ENCODE results near the gene BCKDHA.
A peak's percentile ranks its signal among the peaks of the same experiment; 100 is the strongest.

Gene BCKDHA

DNA sequence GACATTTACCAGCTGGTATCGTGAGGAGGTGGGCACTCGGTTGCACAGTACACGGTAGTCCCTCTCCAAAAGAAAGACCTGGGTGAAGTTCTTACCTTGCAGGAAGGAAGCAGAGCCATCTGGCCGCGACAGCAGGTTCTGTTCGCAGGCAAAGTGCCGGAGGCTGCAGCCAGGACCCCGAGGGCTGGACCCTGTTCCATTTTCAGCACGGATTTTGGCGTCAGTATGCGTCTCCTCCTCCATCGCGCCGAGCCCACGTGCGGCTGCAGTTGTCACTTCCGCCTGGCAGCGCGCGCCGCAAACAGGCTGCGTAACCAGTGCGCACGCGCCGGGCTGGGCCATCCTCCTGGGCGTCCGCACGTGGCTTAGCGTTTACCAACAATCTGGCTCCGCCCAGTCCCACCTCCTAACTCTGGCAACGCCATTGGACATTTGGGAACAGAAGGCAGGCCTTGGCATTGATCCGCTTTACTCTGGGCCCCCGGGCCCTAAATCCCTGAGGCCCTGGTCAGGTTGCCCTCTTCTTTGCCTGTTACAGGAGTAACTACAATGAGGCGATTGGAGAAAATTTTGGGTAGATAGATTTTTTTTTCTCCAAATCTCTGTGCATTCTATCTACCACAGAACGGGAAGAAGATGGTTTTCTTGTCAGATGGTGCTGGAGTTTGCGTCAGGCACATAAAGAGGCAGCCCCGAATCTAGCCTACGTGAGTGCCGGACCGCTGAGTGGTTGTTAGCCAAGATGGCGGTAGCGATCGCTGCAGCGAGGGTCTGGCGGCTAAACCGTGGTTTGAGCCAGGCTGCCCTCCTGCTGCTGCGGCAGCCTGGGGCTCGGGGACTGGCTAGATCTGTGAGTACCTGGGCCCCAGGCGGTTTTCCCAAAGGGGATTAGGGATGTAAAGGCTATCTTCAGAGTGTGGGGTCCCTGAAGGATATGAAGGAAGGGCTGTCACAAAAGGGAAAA is at the start of gene BCKDHA, which contains the start of gene EXOSC5:
TSS of gene BCKDHA (plus strand) at position 733 of the 964 bp plus-strand sequence. CDS start at position 743, 10 bp downstream.
TSS of gene EXOSC5 (minus strand) at position 274 of the 964 bp plus-strand sequence. CDS start at position 243, 31 bp downstream.
- TF ChIP-seq CTCF (IDR thresholded peaks at IDR 0.05; ENCODE audit: low read length, missing control alignments) = no peak

DNA sequence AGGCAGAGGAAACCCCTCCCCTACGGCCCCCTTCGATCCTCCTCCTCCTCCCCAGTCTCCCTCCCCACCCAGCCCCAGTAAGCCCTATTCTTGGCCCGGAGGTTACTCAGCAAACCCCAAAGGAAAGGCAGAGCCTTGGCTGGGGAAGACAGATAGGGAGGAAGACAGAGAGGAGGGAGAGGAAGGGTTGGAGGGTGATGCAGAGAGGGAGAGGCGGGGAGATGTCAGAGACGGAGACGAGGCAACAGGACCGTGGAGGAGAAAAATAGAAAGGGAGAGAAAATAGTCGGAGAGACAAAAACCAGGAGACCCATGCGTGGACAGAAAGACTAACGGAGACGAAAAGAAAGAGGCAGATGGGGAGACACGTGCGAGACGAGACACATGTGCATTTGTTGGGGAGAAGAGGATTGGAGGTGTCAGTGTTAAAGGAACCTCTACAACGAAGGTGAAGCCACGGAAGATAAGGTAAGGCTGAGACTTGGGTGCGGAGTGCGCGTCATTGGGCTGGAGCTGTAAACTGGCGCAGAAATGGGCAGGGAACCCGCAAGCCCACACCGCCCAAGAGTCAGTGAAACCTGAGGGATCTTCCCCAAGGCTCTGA is 46.8 kb upstream of the BCKDHA start:
- no peak for DNase-seq (ENCODE audit: low read depth)
- peak overlapping the region; percentile 93 for H3K4me3 ChIP-seq (replicated peaks; ENCODE audit: low read depth, low read length)
- no peak for TF ChIP-seq CTCF (IDR thresholded peaks at IDR 0.05; ENCODE audit: low read length, missing control alignments)

More for the DNA sequence above, at the start of gene BCKDHA, which contains the start of gene EXOSC5:
- peak within 1 kb of the TSS; percentile 77 for H3K4me3 ChIP-seq (replicated peaks; ENCODE audit: low read depth, low read length)
- DNase-seq (ENCODE audit: low read depth) = peak; percentile 100

- DNase-seq (ENCODE audit: low read depth) = peak; percentile 60
- TF ChIP-seq CTCF (IDR thresholded peaks at IDR 0.05; ENCODE audit: low read length, missing control alignments) = no peak
These were observed 46.0 kb upstream of the BCKDHA start for GRCh38 chr19:41351339-41352245.

DNA sequence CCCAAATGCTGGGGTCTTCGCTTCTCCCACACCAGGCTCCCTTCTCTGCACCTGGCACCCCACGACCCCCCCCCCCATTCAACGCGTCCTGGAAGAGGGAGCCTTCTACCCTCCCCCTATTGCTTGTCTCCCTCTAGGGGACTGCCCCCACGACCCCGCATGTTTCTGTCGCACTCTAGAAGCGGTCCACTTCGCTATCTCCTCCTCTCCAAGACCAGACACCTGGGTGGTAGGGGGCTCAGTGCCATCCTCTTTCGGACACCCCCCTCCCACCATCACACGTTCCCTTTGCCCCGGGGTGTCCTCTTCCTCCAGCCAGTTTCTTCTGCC is 45.4 kb upstream of the BCKDHA start:
- peak overlapping the region; percentile 93 for H3K4me3 ChIP-seq (replicated peaks; ENCODE audit: low read depth, low read length)
- no peak for DNase-seq (ENCODE audit: low read depth)
- TF ChIP-seq CTCF (IDR thresholded peaks at IDR 0.05; ENCODE audit: low read length, missing control alignments) = no peak

More at GRCh38 chr19:41351339-41352245, 46.0 kb upstream of the BCKDHA start:
- H3K4me3 ChIP-seq (replicated peaks; ENCODE audit: low read depth, low read length) = peak overlapping the region; percentile 93

- TF ChIP-seq CTCF (IDR thresholded peaks at IDR 0.05; ENCODE audit: low read length, missing control alignments) = peak; percentile 45
- peak; percentile 51 for DNase-seq (ENCODE audit: low read depth)
- H3K4me3 ChIP-seq (replicated peaks; ENCODE audit: low read depth, low read length) = peak overlapping the region; percentile 93
These were observed 44.8 kb upstream of the BCKDHA start for GRCh38 chr19:41352609-41353465.

All from fibroblast of pulmonary artery (primary cell).